ENCODE data around the gene PHF20. TPM values are rescaled to one million over a fixed set of nuclear protein-coding genes. Genes with fewer than 3 reads are reported as not detected.
"Not testable (repeated sequence)": the region's sequence is repeated elsewhere in the genome, so short reads cannot be mapped to it uniquely, and the experiment has no call there.

PHF20 gene
- total RNA-seq, 1 experiment from 2014 or later, result 47.2 TPM

DNA sequence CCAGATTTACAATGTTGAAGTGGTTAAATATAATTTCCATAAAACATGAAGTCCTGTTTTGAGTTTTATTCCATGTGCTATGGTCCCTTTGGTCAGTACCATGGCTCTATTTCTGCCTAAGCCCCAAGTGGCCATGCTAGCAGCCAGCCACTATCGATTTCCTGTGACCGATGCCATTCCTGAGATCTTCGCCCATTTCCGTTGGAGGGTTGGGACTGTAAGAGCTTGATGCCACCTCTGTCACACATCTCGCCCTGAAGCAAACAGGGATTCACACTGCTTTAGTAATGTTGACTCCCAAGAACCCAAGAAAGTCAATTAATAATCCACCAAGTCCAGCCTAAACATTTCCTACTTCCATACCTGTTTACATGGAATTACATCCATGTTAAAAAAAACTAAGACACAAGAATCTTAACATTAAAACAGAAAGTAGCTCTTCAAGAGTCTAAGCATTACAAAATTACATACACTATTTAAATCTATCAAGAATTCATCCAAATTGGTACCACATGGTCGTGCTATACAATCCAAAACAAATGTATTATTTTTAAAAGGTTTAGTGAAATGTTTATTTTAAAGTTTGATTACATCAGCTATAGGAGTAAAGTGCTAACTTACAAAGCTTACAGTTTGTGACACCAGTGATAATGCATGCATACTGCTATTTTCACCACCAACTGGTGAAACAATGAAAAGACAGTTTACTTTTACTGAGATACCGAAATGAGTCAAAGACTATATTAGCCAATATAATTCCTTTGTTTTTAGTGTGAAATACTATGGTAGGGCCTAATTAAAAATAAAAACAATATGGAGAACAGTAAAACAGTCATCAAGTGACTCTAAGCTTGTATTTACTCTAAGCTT, 32.3 kb upstream of the PHF20 start:
- peak; percentile 53 for DNase-seq (ENCODE audit: low spot score)

- peak; percentile 100 for DNase-seq (ENCODE audit: low spot score)
Observed at GRCh38 chr20:35741892-35742740, 29.7 kb upstream of the PHF20 start, which contains the start of gene RBM39. RBM39 (minus strand) TSS chr20:35742260; CDS start chr20:35740874, 1,386 bp downstream.

- DNase-seq (ENCODE audit: low spot score), result peak; percentile 63
Observed at GRCh38 chr20:35742741-35743523, 28.9 kb upstream of the PHF20 start.

DNA sequence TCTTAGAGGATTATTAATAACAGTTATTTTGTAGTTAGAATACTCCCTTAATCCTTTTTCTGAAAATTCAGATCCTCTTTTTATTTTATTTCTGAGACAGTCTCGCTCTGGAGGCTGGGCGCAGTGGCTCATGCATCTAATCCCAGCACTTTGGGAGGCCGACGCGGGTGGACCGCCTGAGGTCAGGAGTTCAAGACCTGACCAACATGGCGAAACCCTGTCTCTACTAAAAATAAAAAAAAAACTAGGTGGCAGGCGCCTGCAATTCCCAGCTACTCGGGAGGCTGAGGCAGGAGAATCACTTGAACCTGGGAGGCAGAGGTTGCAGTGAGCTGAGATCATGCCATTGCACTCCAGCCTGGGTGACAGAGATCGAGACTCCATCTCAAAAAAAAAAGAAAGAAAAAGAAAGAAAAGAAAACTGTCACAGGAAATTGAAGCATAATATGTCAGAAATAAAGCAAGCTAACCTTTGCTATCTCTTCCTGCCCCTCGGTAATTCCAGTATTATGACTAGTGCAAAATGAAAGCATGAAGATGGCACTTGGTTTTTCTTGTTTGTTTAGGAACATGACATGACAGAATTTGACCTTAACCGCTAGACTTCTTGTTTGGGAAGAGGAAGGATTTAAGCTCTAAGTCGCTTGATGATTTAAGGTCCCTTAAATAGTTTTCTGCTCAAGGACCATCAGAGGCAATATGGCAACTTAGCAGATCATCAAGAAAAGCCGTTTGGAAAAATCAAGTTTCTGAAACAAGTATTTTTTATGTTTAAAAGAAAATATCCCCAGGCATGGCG, 27.9 kb upstream of the PHF20 start:
- no peak for DNase-seq (ENCODE audit: low spot score)

GRCh38 chr20:35744492-35744841, 27.3 kb upstream of the PHF20 start:
- DNase-seq (ENCODE audit: low spot score), result not testable (repeated sequence)

- no peak for DNase-seq (ENCODE audit: low spot score)
Observed at GRCh38 chr20:35750611-35751010, 21.2 kb upstream of the PHF20 start.

DNA sequence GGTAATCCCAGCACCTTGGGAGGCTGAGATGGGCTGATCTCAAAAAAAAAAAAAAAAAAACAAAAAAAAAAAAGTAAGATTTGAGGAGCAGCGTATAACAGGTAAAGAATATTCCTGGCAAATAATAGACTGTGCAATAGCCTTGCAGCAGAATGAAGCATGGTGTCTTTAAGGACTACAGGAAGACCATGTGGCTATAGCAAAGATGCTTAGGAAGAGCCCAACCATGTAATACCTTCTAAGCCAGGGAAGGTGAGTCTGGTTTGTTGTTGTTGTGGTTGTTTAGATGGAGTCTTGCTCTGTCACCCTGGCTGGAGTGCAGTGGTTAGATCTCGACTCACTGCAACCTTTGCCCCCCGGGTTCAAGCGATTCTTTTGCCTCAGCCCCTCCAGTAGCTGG, 15.4 kb upstream of the PHF20 start:
- no peak for DNase-seq (ENCODE audit: low spot score)

GRCh38 chr20:35757098-35757705, 14.6 kb upstream of the PHF20 start:
- DNase-seq (ENCODE audit: low spot score), result no peak

DNA sequence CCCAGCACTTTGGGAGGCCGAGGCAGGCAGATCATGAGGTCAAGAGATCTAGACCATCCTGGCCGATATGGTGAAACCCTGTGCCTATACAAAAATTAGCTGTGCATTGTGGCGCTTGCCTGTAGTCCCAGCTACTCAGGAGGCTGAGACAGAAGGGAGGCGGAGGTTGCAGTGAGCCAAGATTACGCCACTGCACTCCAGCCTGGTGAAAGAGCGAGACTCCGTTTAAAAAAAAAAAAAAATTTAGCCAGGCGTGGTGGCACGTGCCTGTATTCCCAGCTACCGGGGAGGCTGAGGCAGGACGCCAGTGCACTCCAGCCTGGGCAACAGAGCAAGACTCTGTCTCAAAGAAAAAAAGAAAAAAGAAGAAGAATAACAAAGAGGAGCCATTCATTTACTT, 10.3 kb upstream of the PHF20 start:
- not testable (repeated sequence) for DNase-seq (ENCODE audit: low spot score)

DNA sequence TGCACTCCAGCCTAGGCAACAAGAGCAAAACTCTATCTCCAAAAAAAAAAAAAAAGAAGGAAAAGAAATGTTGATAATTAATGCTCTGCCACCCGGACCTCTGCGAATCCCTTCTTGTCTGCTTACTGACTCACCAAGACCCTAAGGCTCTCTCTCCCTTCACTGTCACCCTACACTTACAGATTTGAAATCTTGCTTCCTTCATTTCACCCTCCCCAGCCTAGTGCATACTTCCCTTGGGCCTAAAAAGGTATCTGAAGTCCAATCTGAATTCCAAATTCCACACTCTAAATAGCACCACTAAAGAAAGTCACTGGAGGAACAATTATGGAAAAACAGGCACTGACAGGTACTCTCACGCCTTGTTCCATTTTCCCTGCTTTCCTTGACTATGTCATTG, 9.4 kb upstream of the PHF20 start:
- DNase-seq (ENCODE audit: low spot score), result no peak

- not testable (repeated sequence) for DNase-seq (ENCODE audit: low spot score)
Observed at GRCh38 chr20:35764936-35765335, 6.9 kb upstream of the PHF20 start.

DNA sequence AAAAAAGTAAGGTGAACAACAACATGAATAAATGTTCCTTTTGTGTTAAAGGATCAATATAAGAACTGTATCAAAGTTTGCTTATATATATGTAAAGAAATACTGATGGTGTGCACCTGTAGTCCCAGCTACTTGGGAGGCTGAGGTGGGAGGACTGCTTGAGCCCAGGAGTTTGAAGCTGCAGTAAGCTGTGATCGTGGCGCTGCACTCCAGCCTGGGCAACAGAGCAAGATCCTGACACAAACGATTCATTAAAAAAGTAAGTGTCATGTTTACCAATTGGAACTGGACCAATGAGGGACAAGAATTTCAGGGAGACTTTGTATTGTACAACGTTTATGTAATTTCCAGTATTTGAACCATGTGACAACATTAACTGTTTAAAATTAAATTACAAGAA, 5.0 kb upstream of the PHF20 start:
- no peak for DNase-seq (ENCODE audit: low spot score)

GRCh38 chr20:35767683-35768481, 3.9 kb upstream of the PHF20 start:
- DNase-seq (ENCODE audit: low spot score), result no peak

- peak; percentile 80 for DNase-seq (ENCODE audit: low spot score)
Observed at GRCh38 chr20:35768731-35769664, 2.8 kb upstream of the PHF20 start.

DNA sequence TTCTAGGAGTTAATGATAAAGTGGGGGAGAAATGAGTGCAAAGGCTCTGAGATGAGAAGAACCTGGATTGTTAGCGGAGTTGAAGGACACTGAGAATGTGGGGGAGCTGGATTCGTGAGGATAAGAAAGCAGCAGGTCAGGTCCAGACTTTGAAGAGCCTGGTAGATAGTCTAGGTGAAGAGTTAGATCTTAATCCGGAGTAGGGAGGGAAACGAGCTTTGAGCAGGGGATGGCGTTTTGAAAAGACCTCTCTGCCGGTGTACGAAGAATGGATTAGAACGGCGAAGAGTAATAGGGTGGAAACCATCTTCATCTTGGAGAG, 487 bp upstream of the PHF20 start:
- no peak for DNase-seq (ENCODE audit: low spot score)

GRCh38 chr20:35772563-35773058, 796 bp downstream of the PHF20 start:
- DNase-seq (ENCODE audit: low spot score), result peak; percentile 20

DNA sequence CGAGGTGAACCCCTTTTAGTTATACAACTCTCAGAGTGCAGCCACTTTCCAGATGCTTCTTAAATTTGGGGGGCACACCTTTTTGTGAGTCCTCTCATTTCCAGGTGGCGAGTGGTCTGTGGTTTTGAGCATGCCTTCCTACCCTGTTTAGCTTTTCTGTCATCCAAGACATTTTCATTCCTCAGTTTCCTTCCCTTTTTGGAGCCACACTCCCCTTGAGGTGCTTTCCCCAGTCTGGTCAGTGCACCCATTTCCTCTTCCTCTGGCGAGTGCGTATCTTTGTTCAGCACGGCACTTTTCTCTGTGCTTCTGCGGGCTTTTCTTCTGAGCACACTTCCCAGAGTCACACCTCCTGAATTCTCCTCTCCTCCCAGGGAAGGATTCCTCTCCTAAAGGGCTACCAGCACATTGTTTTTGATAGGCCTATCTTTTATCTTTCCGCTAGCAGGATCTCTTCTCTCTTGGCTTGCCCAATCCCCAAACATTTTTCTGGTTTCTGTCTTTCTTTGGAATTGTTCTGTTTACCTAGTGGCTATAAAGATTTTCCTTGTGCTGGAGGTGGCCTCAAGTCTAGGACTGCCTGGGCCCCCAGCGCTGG, 1.4 kb downstream of the PHF20 start:
- DNase-seq (ENCODE audit: low spot score), result peak; percentile 64

GRCh38 chr20:35774391-35774790, 2.6 kb downstream of the PHF20 start:
- no peak for DNase-seq (ENCODE audit: low spot score)
